Measurements from ENCODE around the gene PATZ1. TPM values are rescaled to one million over a fixed set of nuclear protein-coding genes. Genes with fewer than 3 reads are reported as not detected.

PATZ1 gene
- total and polyA plus RNA-seq, 2 of the 4 experiments (the other 2 are of a cell fraction): 6.5 to 10.5 TPM

DNA sequence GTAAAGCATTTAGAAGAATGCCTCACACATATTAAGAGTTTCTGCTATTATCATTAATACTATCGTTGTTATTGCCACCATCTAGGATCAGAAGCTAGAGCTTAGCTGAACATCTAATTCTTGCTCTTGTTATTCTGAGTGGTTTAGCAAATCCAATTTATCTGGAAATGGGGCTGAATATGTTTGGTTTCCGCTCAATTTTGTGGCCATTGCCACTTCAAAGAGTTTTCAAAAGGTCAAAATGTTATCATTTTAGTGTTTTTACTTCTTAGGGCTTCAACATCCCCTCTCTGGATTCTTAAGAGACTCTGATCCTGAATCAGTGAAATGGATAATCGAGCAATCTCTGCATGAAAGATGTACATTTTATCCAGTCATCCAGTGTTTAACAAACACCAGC, 43.6 kb downstream of the PATZ1 start:
- Histone ChIP-seq H2BK120ac (ENCODE audit: low read depth, low read length) (no peak overlapping the region), H3K23ac (ENCODE audit: low read depth, low read length) (no peak overlapping the region), H3K27me3 (ENCODE audit: control insufficient read depth, insufficient read depth, low read length) (no peaks in the 10 kb centered on the region), H3K36me3 (ENCODE audit: control insufficient read depth, insufficient read depth, low read length) (no peaks in the 10 kb centered on the region), H4K8ac (ENCODE audit: low read depth in 2 of 2, low read length in 2 of 2) (no peak overlapping the region), H2AK5ac (ENCODE audit: low read depth, low read length) (no peak overlapping the region), H3K9ac (ENCODE audit: low read depth, low read length) (no peak overlapping the region), H4K5ac (ENCODE audit: low read depth, low read length) (no peak overlapping the region), H3K4me2 (ENCODE audit: low read depth, low read length) (no peak overlapping the region), H2BK5ac (ENCODE audit: low read depth, low read length, poor library complexity, severe bottlenecking) (no peak overlapping the region), H3K79me1 (ENCODE audit: low read depth in 1 of 2, low read length in 2 of 2) (no peaks in the 10 kb centered on the region; a peak in 1 of 4 replicates), H2BK20ac (ENCODE audit: low read depth, low read length) (no peak overlapping the region), H3K27ac (ENCODE audit: insufficient read depth, low read length) (no peak overlapping the region), H3K9me3 (ENCODE audit: control insufficient read depth, insufficient read depth, low read length) (no peaks in the 10 kb centered on the region), H3K56ac (ENCODE audit: extremely low read depth, insufficient read depth, low read length) (no peak overlapping the region), H3K9me1 (ENCODE audit: insufficient read depth, low read length) (peaks cover 2% of the 10 kb centered on the region; the same call in 1 of the 2 replicates), H3K4me1 (ENCODE audit: control insufficient read depth, insufficient read depth, low read length) (no peaks in the 10 kb centered on the region), H2AK9ac (replicated peaks; ENCODE audit: low read depth, low read length, poor library complexity) (no peak overlapping the region), H2AFZ (replicated peaks; ENCODE audit: low read length, poor library complexity) (no peak overlapping the region), H3K4me3 (ENCODE audit: insufficient read depth, low read depth, low read length) (no peak overlapping the region), H3K14ac (replicated peaks; ENCODE audit: low read depth, low read length) (no peak overlapping the region), H4K91ac (ENCODE audit: insufficient read depth, low read depth, low read length) (no peak overlapping the region), H2BK15ac (ENCODE audit: low read depth, low read length) (no peak overlapping the region), H4K20me1 (ENCODE audit: insufficient read depth, low read length) (no peaks in the 10 kb centered on the region), H3K18ac (ENCODE audit: low read depth, low read length) (no peak overlapping the region), H3K4ac (ENCODE audit: low read depth, low read length) (no peak overlapping the region)
- DNase-seq (no peak), ATAC-seq (ENCODE audit: low read depth) (no peak)
- dilution Hi-C loops (cut with HindIII; ENCODE audit: low sequenced_read_pairs, unreplicated experiment): no loop called here
- CTCF ChIA-PET: interaction anchor here (1.2 to 4.3 kb wide), 2 partner anchors 10 to 11 kb away, joined by 4 to 16 read pairs; partner anchors contain the start of gene PIK3IP1
- no CpG with 5 or more reads among the region's 3 CpGs for WGBS, 2 experiments (ENCODE audit: extremely low coverage in 2 of 2, insufficient read length in 1 of 2)
- in situ Hi-C loops (cut with MboI; ENCODE audit: low sequenced_read_pairs): no loop called here
- intact Hi-C loops (cut with micrococcal nuclease): no loop called here
- no peak for TF ChIP-seq RCOR1 (IDR thresholded peaks at IDR 0.05; ENCODE audit: insufficient replicate concordance, low read length)
- TF ChIP-seq MAZ (IDR thresholded peaks at IDR 0.05; ENCODE audit: borderline replicate concordance, low read depth, low read length): no peak
- TF ChIP-seq MXI1 (IDR thresholded peaks at IDR 0.05; ENCODE audit: borderline replicate concordance, low read depth, low read length): no peak
- TF ChIP-seq NFE2L2 (IDR thresholded peaks at IDR 0.05; ENCODE audit: low read depth, low read length): no peak
- TF ChIP-seq SMC3 (IDR thresholded peaks at IDR 0.05; ENCODE audit: low read depth, low read length): no peak
- POLR2A ChIA-PET (ENCODE audit: unreplicated experiment): no interaction called here
- BruUV-seq (replicated peaks): no TSS peak

Measured in IMR-90 (cell line).